NK-92 treated with Interleukin-12 subunit alpha and Interleukin-12 subunit beta, amount 100 ng/mL, for 24 hours (cell line): ENCODE measurements around the gene HOXB8.

ENCODE experiments used
- DNase-seq: peaks from one replicate; lab custom pipeline; 2025; lab: John Stamatoyannopoulos, UW

HOXB8 gene

DNA sequence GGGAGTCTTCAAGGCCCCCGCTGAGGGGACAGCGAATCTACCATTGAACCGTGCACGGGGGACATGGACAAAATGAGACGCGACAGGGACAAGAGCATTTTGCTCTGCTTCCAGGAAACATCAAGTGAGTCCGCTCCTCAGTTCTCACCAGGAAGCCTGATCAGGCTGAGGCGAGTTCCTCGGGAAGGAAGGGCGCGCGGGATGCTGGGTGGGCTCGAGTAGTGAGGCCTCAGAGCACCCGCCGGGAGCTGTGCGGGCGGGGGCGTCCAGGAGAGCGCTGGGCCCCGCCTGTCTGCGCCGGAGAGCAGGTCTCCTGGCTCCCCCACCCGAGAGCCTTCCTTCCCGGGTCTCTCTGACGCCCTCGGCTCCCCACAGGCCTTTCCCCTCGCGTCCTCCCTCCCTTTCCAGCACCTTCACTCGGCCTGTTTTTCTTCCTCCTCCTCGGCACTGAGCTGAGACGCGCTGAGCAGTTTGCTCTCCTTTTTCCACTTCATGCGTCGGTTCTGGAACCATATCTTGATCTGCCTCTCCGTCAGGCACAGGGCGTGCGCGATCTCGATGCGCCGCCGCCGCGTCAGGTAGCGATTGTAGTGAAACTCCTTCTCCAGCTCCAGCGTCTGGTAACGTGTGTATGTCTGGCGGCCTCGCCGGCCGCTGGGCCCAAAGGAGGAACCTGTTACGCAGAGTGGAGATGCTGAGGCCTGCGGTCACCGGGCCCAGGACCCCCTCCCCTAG, 18.9 kb downstream of the HOXB8 start:
- no peak for DNase-seq

DNA sequence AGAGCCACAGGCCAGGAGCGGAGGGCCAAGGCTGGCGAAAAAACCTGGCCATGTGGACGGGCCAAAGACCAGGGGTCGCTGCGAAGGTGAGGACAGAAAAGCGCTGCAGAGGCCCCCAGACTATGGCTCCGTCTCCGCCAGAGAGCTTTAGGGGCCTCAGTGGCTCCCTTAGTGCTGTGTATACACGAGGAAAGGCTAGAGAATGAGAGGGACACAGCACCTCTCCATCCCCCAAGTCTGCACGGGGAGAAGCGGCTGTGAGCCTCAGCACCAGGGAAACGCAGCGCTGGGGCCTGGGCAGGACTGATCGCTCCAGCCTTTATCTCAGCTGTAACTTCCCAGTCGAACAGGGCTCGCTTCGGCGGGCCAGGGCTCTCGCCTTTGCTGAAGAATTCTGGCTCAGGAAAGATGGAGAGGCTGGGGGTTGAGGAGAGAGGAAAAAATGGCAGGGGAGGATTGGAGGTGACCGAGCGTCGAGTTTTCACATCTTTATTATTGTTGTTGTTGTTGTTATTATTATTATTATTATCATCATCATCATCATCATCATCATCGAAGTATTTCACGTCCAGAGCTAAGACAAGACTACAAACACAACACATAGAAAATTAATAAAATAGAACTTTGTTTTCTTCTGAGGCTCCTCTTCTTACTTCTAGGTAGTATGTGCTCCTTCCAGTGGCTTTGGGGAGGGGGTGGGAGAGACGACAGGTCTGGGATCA, 19.7 kb downstream of the HOXB8 start:
- DNase-seq = no peak

DNA sequence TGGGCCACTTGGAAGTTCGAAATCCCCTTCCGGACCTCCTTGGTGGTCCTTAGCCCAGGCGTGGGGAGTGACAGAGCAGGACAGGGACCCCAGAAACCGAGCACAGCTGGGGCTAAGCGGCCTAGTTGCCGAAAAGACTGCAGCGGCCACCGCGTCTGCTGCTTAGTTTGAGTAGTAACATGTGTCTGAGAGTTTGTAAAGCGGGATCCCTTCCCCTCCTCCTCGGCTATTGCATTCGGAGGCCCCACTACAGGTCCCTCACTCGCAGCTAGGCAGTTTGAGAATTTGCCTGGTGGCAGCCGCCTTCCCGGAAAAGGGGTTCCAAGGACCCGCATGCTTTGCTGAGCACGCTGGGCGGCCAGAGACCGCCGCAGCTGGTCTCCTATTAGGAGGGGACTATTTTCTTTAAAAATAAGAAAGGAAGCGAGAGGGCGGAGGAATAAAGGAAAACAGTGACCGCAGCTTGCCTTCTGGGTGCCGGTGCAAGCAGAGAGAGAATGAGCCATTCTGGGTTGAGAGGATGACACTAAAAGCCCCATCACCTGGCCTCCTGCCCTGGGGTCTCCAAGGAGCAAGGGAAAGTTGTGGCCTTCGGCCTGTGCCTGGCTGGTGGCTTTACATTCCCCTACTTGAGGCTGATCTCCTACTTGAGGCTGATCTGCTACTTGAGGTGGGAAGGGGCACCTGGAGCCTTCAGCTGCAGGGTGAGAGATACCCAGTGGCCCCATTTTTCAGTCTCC, 20.4 kb downstream of the HOXB8 start:
- DNase-seq = no peak

DNA sequence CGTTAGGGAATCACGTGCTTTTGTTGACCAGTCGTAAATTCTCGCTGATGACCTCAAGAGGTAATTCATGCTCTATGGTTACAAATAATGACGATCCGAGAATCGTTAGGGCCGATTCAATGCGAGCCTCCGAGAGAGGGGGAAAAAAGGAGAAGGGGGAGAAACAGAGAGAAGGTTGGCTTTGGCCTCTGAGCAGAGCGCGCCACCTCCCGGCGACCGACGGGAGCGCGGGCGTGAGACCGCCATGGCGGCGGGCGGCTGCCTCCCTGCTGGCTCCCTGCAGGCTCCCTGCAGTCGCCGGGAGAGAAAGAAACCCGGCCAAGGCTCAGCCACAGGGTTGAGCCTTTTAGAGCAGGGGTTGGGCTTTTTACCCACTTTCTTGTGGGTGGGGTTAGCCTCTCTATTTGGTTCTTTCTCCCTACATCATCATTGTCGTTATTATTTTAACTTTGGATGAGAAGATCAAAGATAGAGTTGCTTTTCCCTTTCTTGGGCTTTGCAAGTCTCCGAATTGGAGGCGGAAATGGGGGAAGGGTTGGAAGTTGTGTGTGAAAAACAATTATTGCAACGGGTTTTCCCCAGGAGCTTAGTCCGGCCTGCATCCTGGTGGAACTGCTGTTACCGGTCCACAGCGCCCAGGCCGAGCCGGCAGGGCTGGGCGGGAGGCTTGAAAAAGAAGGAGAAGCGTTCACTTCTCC, 21.1 kb downstream of the HOXB8 start:
- DNase-seq = peak; percentile 32

DNA sequence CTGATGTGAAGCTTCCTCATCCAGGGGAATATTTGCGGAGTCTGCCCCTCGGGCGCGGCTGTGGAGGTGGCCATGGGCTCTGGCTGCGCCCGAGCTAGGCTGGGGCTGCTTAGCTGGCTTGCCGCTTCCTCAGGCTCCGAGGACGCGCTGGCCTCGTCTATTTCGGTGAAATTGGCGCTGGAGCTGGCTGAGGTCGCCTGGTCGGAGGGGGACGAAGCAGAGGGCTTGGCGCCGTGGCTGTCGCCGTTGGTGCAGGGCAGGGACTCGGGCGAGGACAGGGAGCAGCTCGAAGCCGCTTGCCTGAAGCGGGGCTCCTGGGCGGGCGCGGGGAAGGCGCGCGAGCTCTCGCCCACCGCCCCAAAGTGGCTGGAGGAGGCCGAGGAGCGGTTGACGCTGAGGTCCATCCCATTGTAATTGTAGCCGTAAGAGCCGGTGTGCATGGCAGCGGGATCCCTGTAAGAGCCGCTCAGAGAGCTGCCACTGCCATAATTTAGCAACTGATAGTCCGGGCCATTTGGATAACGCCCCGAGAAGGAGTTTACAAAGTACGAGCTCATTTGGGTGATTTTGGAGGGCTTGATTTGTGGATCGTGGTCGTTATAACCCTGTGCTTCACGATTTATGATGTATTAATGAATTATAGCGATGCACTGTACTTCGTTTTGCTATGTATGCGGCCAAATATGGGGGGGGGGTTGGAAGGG, 21.8 kb downstream of the HOXB8 start, which contains the start of gene HOXB5:
TSS of gene HOXB5 (minus strand) at position 654 of the 704 bp plus-strand sequence. CDS start at position 557, 97 bp downstream.
- DNase-seq = no peak

DNA sequence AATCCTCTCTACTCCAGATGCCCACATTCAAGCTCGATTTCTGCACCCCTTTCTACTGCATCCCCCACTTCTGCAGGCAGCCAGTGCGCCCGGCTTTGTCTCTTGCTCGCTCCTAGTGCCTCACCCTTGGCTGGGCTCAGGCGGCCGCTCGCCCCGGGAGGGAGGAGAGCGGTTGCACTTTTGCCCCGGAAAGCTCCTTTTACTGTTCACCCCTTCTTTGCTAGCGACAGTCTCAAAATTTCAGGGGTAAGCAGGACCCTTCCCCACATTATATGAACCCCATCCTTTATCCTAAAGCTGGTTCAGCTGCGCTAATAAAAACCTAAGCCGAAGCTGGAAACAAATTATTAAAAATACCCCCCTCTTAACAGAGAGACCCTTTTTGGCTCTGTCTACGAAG, 22.5 kb downstream of the HOXB8 start:
- no peak for DNase-seq

DNA sequence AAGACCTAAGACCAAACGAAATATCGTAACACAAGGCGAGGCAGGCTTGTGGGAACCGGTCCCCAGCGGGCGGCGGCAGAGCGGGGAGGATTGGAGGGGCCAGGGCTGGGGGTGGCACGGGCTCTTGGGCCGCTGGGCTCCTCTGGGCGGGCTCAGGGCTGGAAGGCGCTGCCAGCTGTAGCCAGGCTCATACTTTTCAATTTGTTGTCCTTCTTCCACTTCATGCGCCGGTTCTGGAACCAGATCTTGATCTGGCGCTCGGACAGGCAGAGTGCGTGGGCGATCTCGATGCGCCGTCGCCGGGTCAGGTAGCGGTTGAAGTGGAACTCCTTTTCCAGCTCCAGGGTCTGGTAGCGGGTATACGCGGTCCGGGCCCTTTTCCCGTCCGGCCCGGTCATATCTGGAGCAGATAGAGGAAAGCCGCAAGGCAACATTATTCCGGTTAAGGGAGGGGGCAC, 23.0 kb downstream of the HOXB8 start:
- DNase-seq = no peak

DNA sequence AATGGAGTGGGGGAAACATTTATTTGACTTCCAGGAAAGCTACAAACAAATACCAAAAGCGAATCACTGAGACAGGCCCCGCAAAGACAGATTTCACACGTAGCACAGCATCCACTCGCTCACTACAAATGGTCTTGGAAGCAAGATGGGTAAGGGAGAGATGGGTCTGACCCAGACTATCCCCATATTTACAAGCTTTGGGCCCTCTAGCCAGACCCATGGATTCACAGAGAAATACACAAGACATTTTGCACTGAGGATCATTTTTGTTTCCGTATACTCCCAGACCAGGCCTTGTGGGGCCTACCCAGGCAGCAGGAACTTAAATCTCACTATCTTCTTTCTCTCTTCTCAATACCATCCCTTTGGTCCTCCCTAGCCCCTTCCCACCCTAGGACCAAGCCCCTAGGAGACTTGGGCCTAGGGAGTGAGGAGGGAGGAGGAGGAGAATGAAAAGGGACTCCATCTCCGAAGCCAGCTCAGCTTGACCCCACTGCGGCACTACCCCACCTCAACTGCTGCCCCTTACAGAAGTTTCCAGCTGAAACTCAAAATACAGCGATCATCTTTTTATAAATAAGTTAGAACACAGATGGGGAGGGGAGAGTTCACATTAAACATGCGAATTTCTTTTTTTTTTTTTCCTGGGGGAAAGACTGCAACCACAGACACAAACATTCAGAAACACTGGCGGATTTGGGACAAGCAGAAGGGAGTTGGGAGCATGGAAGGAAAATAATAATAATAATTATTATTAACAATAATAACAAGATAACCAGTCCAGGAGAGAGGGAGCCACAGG, 23.6 kb downstream of the HOXB8 start:
- DNase-seq = no peak

DNA sequence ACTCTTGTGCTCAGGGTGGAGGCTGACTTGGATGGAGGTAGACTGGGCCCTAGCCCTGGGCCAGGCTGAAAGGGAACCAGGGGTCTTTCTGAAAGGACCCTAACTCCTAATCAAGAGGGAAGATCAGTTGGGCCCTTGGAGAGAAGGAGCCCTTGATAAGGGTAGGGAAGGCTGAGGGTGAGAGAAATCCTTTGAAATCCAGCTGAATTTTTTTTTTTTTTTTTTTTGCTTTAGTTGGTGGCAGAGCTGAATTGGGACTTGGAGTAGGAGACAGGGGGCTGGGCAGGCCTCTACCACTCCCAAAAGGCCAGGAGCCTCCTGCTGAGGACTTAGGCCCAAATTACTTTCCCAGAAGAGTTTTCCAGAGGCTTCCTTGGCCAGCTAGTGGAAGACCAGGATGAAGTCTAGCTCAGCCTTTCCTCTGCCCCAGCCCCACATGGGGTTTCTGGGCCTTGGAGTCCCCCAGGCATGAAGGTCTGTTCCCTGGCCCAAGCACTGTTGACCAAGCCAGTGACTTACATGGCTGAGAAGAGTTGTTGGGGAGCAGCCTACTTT, 24.4 kb downstream of the HOXB8 start:
- DNase-seq = no peak

DNA sequence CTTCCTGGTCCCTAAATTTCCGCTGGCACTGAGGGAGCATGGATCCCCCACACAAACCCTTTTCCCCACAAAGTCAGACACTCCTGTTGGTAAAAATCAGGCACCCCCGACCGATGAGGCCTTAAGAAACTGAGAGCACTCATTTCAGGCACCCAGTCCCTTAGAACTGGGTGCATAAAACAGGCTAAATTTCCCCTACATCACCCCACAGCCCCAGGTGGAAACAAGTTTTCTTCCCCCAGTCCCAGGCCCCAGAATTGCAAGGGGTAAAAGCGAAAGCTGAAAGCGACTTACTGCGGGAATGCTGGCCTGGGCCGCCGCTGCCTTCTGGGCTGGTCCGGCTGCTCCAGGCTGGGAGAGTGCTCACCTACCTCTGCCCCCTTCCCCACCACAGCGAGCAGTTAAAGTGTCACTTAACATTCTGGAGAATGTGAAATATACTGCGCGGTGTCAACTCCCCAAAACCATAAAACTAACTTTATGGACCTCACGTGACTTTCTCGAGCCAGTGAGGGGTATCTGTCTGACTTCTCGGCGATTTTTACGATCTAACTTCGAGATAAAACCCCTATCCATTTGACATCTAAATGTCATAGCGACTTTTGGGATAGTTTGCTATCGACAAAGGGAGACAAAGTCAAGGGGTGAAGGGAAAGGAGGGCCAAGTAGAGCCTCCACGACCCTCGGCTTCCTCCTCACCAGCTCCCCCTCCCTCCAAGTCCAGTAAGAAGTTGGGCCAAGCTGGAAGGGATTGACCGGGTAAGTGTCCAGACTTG, 25.1 kb downstream of the HOXB8 start, which contains the start of gene HOXB3:
TSS of gene HOXB3 (minus strand) at position 411 of the 776 bp plus-strand sequence. CDS start 37,767 bp downstream, outside the sequence.
- no peak for DNase-seq

DNA sequence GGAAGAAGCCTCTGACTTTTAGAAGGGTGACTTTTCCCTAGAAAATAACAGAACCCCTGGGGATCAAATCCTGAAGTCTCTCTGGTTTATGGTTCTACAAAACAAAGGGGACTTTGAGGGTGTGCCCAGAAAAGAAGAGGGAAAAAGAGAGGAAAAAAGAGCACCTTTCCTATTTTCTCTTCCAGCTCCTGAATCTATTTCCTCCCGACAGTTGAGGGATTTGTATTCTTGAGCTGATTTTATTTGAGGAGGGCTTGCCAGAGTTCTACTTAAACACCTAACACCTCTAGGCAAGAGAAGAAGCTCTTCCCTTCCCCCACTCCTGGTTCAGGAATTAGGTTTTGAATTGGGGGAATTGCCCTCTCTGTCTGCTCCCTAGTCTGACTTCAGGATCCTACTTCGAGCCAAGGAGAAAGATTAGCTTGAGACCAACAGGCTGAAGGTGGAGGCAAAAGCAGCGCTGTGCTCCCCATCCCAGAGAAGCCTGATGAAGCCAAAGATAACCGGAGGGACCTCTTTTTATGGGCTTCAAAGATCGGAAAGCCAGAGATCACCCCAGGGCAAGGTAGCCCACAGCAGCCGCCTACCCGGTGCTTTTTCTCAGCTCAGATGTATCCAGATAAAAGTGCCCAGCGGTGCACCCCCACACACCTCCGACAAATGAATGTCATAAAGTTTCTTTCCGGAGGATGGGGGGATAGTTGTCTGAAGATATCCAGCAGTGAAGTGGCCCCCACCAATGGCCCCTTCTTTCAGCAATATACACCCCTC, 25.8 kb downstream of the HOXB8 start:
- DNase-seq = no peak

DNA sequence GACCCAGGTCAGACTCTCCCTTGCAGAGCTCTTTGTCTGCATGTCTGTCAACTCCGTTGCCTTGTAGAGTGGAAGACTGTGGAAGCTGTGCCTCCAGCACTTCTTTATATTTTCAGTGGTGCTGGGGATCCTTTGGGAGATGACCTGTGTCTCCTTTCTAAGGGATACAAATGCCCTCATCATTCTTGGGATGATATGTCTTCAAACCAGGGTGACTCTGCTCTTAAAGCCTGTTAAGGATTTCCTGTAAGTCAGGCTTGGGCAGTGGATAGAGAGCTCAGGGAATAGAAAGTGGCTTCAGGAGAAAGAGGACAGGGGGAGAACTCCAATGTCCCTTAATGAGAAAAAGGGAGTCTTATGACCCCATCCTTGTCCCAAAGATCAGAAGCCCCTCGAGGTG, 26.6 kb downstream of the HOXB8 start:
- DNase-seq = no peak

DNA sequence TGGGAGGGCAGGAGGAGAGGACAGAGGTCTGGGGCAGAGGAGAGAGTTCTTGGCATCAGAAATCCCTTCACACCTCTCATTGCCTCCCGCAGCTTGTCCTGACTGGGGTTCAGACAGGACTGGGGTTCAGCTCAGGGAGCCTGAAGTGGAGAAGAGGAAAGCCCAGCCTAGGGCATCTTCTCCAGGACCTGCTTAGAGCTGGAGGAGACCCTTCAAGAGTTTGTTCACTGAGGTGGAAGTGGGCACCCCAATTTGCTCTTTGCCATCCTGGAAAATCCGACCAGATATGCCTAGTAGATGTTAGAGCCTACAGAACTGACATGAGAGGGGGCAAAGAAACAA, 27.0 kb downstream of the HOXB8 start:
- no peak for DNase-seq

DNA sequence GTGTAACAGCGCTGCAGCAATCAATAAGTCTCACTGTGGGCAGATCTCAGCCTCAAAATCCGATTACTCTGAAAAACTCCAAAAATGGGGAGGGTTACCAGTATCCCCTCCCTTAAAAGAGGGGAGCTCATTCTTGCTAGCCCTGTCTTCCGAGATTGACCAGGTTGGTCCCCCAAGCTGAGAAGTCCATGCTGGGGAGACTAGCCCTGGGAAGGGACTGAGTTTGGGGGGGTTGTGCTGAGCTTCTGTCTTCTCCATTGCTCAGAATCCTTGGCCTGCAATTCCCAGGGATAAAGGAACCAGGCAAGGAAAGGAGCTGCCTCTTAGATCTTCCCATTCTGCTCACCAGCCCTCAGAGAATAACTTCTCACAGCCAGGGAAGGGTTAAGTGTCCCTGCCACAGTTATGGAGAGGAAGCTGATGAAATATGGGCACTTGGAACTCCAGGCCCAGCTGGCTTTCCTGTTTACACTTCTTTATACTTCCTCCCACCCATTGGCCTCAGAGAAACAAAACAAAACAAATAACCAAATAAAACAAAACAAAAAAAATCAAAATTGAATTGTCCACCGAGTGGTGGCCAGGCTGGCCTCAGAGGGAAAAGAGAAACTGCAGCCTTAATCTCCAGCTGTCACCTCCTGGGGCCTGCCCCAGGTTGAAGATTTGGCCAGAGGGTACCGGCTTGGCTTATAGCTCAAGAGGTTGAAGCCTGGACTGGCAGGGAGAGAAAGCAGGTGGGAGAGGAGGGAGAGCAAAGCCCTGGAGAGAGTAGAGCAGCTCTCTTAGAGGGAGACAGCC, 27.6 kb downstream of the HOXB8 start:
- no peak for DNase-seq

DNA sequence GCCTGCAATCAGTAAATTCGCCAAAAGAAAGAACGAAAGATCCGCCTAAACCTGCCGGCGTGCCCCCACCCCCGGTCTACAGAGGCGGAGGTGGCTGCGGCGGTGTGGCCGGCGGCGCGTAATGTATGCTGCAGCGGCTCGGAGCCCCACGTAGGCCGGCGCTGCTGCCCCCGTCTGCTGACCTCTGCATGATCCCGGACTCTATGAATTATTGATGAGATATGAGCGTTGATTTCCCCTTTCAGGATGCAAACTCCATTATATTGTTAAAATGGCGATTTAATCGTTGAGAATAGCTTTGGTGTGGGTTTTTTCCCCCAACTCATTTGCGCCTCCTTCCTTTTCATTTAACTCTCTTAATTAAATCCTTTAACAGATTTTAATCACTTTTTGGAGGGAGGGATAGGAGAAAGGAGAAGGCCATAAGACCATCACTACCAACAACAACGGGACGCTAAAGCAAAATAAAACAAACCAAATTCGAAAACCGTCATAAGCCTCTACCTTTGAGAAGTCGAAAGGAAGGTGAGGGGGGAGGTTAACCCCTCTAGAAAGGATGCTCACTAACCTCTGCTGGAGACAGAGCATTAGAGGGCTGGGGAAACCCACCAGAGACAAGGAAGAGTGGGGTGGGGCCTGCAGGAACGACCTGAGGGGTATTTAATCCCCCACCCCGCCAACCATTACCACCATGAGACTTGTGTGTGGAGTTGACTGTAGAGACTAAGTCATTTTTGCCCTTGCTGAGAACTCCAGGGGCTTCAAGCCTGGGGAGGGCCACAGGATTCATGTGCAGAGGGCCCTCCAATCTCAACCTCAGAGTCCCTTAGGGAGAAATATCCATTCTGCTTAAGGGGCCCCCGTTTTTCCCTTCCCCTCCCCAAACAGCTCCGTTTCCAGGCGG, 28.5 kb downstream of the HOXB8 start:
- DNase-seq = no peak

DNA sequence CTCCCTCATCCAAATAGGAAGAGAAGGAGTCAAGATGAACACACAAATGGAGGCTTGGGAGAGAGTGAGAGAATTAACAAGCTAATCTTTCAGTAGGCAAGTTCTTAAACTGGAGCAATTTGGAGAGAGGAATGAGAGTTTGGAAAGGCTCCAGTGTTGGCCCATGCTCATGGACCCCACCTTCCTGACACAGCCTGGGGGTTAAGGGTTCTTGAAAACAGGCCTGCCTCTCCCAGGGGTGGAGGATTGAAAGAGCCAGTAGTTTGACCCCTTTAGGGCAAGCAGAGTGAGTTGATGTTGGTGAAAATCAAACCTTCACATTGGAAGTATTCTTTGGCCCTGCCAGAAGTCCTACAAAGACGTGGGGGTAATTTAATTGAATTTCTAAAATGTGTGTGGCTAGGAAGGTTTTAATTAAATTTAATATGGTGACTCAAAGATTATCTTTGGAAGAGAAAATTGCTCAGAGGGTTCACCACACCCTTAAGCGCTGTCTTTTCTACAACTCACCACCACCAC, 30.8 kb downstream of the HOXB8 start:
- no peak for DNase-seq
